Neural progenitor cell (in vitro differentiated cells): Measurements from ENCODE around the gene PIK3CB. TPM values are rescaled to one million over a fixed set of nuclear protein-coding genes. Genes with fewer than 3 reads are reported as not detected.
"Not testable (repeated sequence)": the region's sequence is repeated elsewhere in the genome, so short reads cannot be mapped to it uniquely, and the experiment has no call there.

ENCODE experiments used
- DNase-seq: peaks from one replicate; pipeline ENCODE4 v3.0.0-alpha.2; 2016; ENCODE audit warnings: low spot score
- H2AFZ ChIP-seq: fragments of 200-600 bp; sonication (generic); replicated peaks from 2 replicates; pipeline ENCODE4 v1.6.1; 2016; ENCODE audit warnings: antibody characterized with exemption
- H3F3A ChIP-seq: fragments of 200-600 bp; sonication (generic); 2 replicates; pipeline ENCODE4 v1.6.1; 2016; ENCODE audit warnings: antibody characterized with exemption, low read depth
- H3K27ac ChIP-seq: fragments of 200-600 bp; sonication (generic); 2 replicates; pipeline ENCODE4 v1.5.1; 2016; ENCODE audit warnings: mild to moderate bottlenecking
- H3K27me3 ChIP-seq: fragments of 200-600 bp; sonication (generic); 2 replicates; pipeline ENCODE4 v1.6.1; 2016; ENCODE audit warnings: mild to moderate bottlenecking, moderate library complexity
- H3K36me3 ChIP-seq: fragments of 200-600 bp; sonication (generic); 2 replicates; pipeline ENCODE4 v1.5.1; 2016
- H3K4me1 ChIP-seq: fragments of 200-600 bp; sonication (generic); 2 replicates; pipeline ENCODE4 v1.6.1; 2016; ENCODE audit warnings: mixed run types
- H3K4me2 ChIP-seq: fragments of 200-600 bp; sonication (generic); 2 replicates; pipeline ENCODE4 v1.6.1; 2016
- H3K4me3 ChIP-seq: fragments of 200-600 bp; sonication (generic); 2 replicates; pipeline ENCODE4 v1.5.1; 2016
- H3K79me2 ChIP-seq: fragments of 200-600 bp; sonication (generic); 2 replicates; pipeline ENCODE4 v1.6.1; 2016; ENCODE audit warnings: low read depth
- H3K9ac ChIP-seq: fragments of 200-600 bp; sonication (generic); 2 replicates; pipeline ENCODE4 v1.6.1; 2016
- H3K9me3 ChIP-seq: fragments of 200-600 bp; sonication (generic); 2 replicates; pipeline ENCODE4 v1.5.1; 2016; ENCODE audit warnings: low read depth
- H4K20me1 ChIP-seq: fragments of 200-600 bp; sonication (generic); 2 replicates; pipeline ENCODE4 v1.6.1; 2016; ENCODE audit warnings: low read depth
- H3K27ac Mint-ChIP-seq: 3 replicates; pipeline ENCODE4 v1.8.0; 2021; ENCODE audit warnings: mixed read lengths
- H3K27me3 Mint-ChIP-seq: 2 replicates; pipeline ENCODE4 v1.8.0; 2022; ENCODE audit warnings: low read depth, mild to moderate bottlenecking, inconsistent platforms, moderate library complexity, mixed read lengths; ENCODE audit not compliant: insufficient read depth
- H3K36me3 Mint-ChIP-seq: 3 replicates; pipeline ENCODE4 v1.8.0; 2021; ENCODE audit warnings: mixed read lengths
- H3K4me1 Mint-ChIP-seq: 3 replicates; pipeline ENCODE4 v1.8.0; 2021; ENCODE audit warnings: mixed read lengths
- H3K4me3 Mint-ChIP-seq: 3 replicates; pipeline ENCODE4 v1.8.0; 2021; ENCODE audit warnings: mild to moderate bottlenecking, moderate library complexity, mixed read lengths
- H3K9me3 Mint-ChIP-seq: 3 replicates; pipeline ENCODE4 v1.8.0; 2020; ENCODE audit warnings: mixed read lengths
- CTCF ChIP-seq: fragments of 200-600 bp; sonication (generic); IDR thresholded peaks from 2 replicates; pipeline ENCODE4 v1.5.1; 2017; ENCODE audit warnings: antibody characterized with exemption, mild to moderate bottlenecking
- EZH2 ChIP-seq: fragments of 200-600 bp; sonication (generic); IDR thresholded peaks from 2 replicates; pipeline ENCODE4 v1.6.1; 2017; ENCODE audit warnings: antibody characterized with exemption, mild to moderate bottlenecking, moderate library complexity
- EZH2phosphoT487 ChIP-seq: fragments of 200-600 bp; sonication (generic); IDR thresholded peaks from 2 replicates; pipeline ENCODE4 v1.6.1; 2017; ENCODE audit warnings: antibody characterized with exemption
- total RNA-seq: library from RNA; depleted of rRNA; stranded (reverse); fragments of >200 nt; gene quantifications from 2 replicates; pipeline ENCODE4 v1.2.3, GENCODE V29; 2015; ENCODE audit warnings: low replicate concordance

PIK3CB gene
- total RNA-seq, 1 donor from 2014 or later = 17.7 TPM

- Histone ChIP-seq H3K27me3 (no peaks in the 10 kb centered on the region), H3K9me3 (no peaks in the 10 kb centered on the region), H3K4me2 (no peak overlapping the region), H3K36me3 (peaks cover 11% of the 10 kb centered on the region), H3F3A (no peaks in the 10 kb centered on the region), H2AFZ (no peak overlapping the region), H3K79me2 (no peaks in the 10 kb centered on the region), H4K20me1 (no peaks in the 10 kb centered on the region), H3K4me1 (no peaks in the 10 kb centered on the region), H3K27ac (no peak overlapping the region), H3K9ac (no peak overlapping the region), H3K4me3 (no peak overlapping the region)
- no peaks in the 10 kb centered on the region for H3K4me1 Mint-ChIP-seq
- H3K36me3 Mint-ChIP-seq = peaks cover 3% of the 10 kb centered on the region
- no peaks in the 10 kb centered on the region for H3K27me3 Mint-ChIP-seq
- TF ChIP-seq CTCF = no peak
- no peak for TF ChIP-seq EZH2
- no peak for TF ChIP-seq EZH2phosphoT487
- no peak overlapping the region for H3K27ac Mint-ChIP-seq
- no peak for DNase-seq
- H3K4me3 Mint-ChIP-seq = no peak overlapping the region
- H3K9me3 Mint-ChIP-seq = no peaks in the 10 kb centered on the region
These were observed 147.9 kb downstream of the PIK3CB start for GRCh38 chr3:138686771-138687221.

GRCh38 chr3:138684396-138684795 is 150.3 kb downstream of the PIK3CB start:
- Histone ChIP-seq H3K4me2 (no peak overlapping the region), H3K4me1 (no peaks in the 10 kb centered on the region), H3K27me3 (no peaks in the 10 kb centered on the region), H3K4me3 (no peak overlapping the region), H3K9me3 (no peaks in the 10 kb centered on the region), H3F3A (no peaks in the 10 kb centered on the region), H3K27ac (no peak overlapping the region), H3K9ac (no peak overlapping the region), H3K79me2 (no peaks in the 10 kb centered on the region), H3K36me3 (peaks cover 5% of the 10 kb centered on the region), H4K20me1 (no peaks in the 10 kb centered on the region), H2AFZ (no peak overlapping the region)
- no peaks in the 10 kb centered on the region for H3K4me1 Mint-ChIP-seq
- TF ChIP-seq EZH2phosphoT487 = no peak
- H3K27me3 Mint-ChIP-seq = no peaks in the 10 kb centered on the region
- no peaks in the 10 kb centered on the region for H3K9me3 Mint-ChIP-seq
- H3K27ac Mint-ChIP-seq = no peak overlapping the region
- peaks cover 3% of the 10 kb centered on the region for H3K36me3 Mint-ChIP-seq
- no peak for DNase-seq
- no peak overlapping the region for H3K4me3 Mint-ChIP-seq

GRCh38 chr3:138682648-138683047 is 152.1 kb downstream of the PIK3CB start:
- H3K4me1 Mint-ChIP-seq = no peaks in the 10 kb centered on the region
- Histone ChIP-seq H3K4me3 (no peak overlapping the region), H3K36me3 (peaks cover 5% of the 10 kb centered on the region), H3F3A (no peaks in the 10 kb centered on the region), H3K9me3 (no peaks in the 10 kb centered on the region), H3K4me1 (no peaks in the 10 kb centered on the region), H3K4me2 (no peak overlapping the region), H3K79me2 (no peaks in the 10 kb centered on the region), H3K27me3 (no peaks in the 10 kb centered on the region), H3K9ac (no peak overlapping the region), H4K20me1 (no peaks in the 10 kb centered on the region), H2AFZ (no peak overlapping the region), H3K27ac (no peak overlapping the region)
- no peak overlapping the region for H3K4me3 Mint-ChIP-seq
- H3K36me3 Mint-ChIP-seq = peaks cover 8% of the 10 kb centered on the region
- no peaks in the 10 kb centered on the region for H3K9me3 Mint-ChIP-seq
- DNase-seq = no peak
- H3K27ac Mint-ChIP-seq = no peak overlapping the region
- no peak for TF ChIP-seq EZH2phosphoT487
- TF ChIP-seq EZH2 = no peak
- TF ChIP-seq CTCF = no peak
- H3K27me3 Mint-ChIP-seq = no peaks in the 10 kb centered on the region

DNA sequence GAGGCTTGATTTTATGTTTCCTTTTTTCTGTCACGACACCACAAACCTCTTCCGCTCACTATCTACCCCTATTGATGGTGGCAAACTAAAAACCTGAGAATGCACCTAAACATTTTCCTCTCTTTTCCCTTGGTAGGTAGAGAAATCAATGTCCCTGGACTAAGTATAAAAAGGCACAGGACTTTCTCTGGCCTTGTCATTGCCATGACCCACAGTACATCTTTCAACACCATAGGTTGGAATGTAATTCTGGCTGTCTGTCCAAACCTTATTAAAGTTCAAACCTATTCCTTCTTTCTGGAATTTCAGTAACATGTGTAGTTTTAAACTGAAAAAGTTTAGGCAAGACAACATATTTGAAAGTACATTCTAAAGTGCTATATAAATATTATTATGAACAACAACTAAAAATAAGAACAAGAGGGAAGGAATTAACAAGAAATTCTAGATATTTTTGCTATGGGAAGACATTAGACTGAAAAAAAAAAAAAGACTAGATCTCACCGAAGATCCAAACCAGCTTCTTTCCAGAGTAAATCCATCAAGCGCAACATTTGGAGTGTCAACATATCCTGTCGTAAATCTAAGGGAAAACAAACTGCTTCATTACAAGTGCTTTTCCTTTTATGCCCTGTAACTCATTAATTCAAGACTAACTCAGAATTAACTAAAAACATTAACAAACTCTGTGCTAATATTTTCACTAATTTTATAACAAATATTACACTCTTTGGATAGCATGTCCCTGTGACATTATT is 153.1 kb downstream of the PIK3CB start:
- peaks cover 2% of the 10 kb centered on the region for H3K9me3 Mint-ChIP-seq
- H3K4me1 Mint-ChIP-seq = no peaks in the 10 kb centered on the region
- no peaks in the 10 kb centered on the region for H3K4me1 ChIP-seq

DNA sequence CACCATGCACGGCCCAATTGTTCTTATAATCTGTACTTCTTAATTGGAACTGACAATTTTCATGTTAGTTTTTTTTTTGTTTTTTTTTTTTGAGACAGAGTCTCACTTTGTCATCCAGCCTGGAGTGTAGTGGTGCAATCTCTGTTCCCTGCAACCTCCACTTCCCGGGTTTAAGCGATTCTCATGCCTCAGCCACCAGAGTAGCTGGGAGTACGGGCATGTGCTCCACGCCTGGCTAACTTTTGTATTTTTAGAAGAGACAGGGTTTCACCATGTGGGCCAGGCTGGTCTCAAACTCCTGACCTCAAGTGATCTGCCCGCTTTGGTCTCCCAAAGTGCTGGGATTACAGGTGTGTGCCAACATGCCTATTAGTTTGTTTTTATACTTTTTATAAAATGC is 153.8 kb downstream of the PIK3CB start:
- H3K4me1 Mint-ChIP-seq, H3K27ac ChIP-seq, H4K20me1 ChIP-seq, H3K9me3 ChIP-seq, H3F3A ChIP-seq, H3K36me3 ChIP-seq, DNase-seq, H3K27me3 ChIP-seq, H3K27ac Mint-ChIP-seq, H2AFZ ChIP-seq, H3K4me2 ChIP-seq, H3K4me3 Mint-ChIP-seq, H3K4me1 ChIP-seq, H3K9ac ChIP-seq, H3K79me2 ChIP-seq, H3K9me3 Mint-ChIP-seq, H3K4me3 ChIP-seq, H3K27me3 Mint-ChIP-seq: not testable (repeated sequence)
- H3K36me3 Mint-ChIP-seq = peaks cover 10% of the 10 kb centered on the region

More for the DNA sequence above, 153.1 kb downstream of the PIK3CB start:
- H3K4me3 ChIP-seq = no peak overlapping the region
- no peaks in the 10 kb centered on the region for H4K20me1 ChIP-seq
- DNase-seq = no peak
- no peak overlapping the region for H3K4me2 ChIP-seq
- H3K9me3 ChIP-seq = no peaks in the 10 kb centered on the region
- no peak for TF ChIP-seq CTCF
- no peak for TF ChIP-seq EZH2
- no peak for TF ChIP-seq EZH2phosphoT487
- H3K4me3 Mint-ChIP-seq = no peak overlapping the region
- H3K27ac Mint-ChIP-seq = no peak overlapping the region
- no peak overlapping the region for H3K27ac ChIP-seq
- no peaks in the 10 kb centered on the region for H3K27me3 Mint-ChIP-seq
- no peak overlapping the region for H2AFZ ChIP-seq
- H3K79me2 ChIP-seq = no peaks in the 10 kb centered on the region
- H3F3A ChIP-seq = no peaks in the 10 kb centered on the region
- no peak overlapping the region for H3K9ac ChIP-seq
- H3K27me3 ChIP-seq = no peaks in the 10 kb centered on the region
- peaks cover 8% of the 10 kb centered on the region for H3K36me3 Mint-ChIP-seq
- H3K36me3 ChIP-seq = peaks cover 5% of the 10 kb centered on the region
